ENCODE data around the gene LY6G6D. TPM values are rescaled to one million over a fixed set of nuclear protein-coding genes. Genes with fewer than 3 reads are reported as not detected.
A peak's percentile ranks its signal among the peaks of the same experiment; 100 is the strongest.

LY6G6D gene
- total RNA-seq, 4 donors from 2014 or later: not detected

DNA sequence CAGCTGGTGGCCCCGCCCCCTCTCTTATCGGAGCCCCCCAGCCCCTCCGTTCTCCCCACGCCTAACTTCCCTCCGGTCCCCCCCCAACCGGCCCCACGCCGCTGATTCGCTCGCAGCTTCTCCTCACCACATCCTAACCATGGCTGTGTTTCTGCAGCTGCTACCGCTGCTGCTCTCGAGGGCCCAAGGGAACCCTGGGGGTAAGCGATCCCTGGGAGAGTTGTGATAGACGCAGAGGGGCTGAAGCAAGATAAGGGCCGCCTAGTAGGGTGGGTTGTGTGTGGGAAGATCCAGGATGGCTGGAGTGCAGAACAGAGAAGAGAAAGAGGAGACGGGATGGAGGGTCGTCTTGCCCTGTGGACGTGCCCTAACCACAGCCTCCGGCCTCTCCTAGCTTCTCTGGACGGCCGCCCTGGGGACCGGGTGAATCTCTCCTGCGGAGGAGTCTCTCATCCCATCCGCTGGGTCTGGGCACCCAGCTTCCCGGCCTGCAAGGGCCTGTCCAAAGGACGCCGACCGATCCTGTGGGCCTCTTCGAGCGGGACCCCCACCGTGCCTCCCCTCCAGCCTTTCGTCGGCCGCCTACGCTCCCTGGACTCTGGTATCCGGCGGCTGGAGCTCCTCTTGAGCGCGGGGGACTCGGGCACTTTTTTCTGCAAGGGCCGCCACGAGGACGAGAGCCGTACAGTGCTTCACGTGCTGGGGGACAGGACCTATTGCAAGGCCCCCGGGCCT is 8.3 kb downstream of the LY6G6D start, which contains the start of gene MPIG6B:
TSS of gene MPIG6B (plus strand) at position 129 of the 735 bp plus-strand sequence. CDS start at position 140, 11 bp downstream.
- in situ Hi-C loops (cut with MboI; ENCODE audit: low pct_ligation_motif_present in 1 of 4, low pct_unique_long_range_greater_than_20kb in 1 of 4, low sequenced_read_pairs in 3 of 4) (no loop called here), intact Hi-C loops (cut with DNase I; ENCODE audit: low total_unique reads) (no loop called here)
- WGBS, 2 donors (ENCODE audit: low coverage in 1 of 2): 77% methylated on average over 46 of the region's 46 CpGs; no CpG with 5 or more reads in 1 of the 2 donors
- no peak within 1 kb of the TSS for H3K4me3 ChIP-seq
- no peak within 1 kb of the TSS for H3K27ac ChIP-seq
- DNase-seq: no peak
- H3K36me3 ChIP-seq: no peaks in the 10 kb centered on the region
- H3K27me3 ChIP-seq: no peaks in the 10 kb centered on the region
- TF ChIP-seq POLR2A (IDR thresholded peaks at IDR 0.05): no peak
- TF ChIP-seq EP300 (IDR thresholded peaks at IDR 0.05; ENCODE audit: low read depth): no peak
- TF ChIP-seq, protein P1, sequence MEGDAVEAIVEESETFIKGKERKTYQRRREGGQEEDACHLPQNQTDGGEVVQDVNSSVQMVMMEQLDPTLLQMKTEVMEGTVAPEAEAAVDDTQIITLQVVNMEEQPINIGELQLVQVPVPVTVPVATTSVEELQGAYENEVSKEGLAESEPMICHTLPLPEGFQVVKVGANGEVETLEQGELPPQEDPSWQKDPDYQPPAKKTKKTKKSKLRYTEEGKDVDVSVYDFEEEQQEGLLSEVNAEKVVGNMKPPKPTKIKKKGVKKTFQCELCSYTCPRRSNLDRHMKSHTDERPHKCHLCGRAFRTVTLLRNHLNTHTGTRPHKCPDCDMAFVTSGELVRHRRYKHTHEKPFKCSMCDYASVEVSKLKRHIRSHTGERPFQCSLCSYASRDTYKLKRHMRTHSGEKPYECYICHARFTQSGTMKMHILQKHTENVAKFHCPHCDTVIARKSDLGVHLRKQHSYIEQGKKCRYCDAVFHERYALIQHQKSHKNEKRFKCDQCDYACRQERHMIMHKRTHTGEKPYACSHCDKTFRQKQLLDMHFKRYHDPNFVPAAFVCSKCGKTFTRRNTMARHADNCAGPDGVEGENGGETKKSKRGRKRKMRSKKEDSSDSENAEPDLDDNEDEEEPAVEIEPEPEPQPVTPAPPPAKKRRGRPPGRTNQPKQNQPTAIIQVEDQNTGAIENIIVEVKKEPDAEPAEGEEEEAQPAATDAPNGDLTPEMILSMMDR (IDR thresholded peaks at IDR 0.05): no peak
- no peak for TF ChIP-seq POLR2AphosphoS5 (IDR thresholded peaks at IDR 0.05)
- no peaks in the 10 kb centered on the region for H3K9me3 ChIP-seq
- peaks cover 11 to 35% (median 25%) of the 10 kb centered on the region in 4 donors for H3K4me1 ChIP-seq

DNA sequence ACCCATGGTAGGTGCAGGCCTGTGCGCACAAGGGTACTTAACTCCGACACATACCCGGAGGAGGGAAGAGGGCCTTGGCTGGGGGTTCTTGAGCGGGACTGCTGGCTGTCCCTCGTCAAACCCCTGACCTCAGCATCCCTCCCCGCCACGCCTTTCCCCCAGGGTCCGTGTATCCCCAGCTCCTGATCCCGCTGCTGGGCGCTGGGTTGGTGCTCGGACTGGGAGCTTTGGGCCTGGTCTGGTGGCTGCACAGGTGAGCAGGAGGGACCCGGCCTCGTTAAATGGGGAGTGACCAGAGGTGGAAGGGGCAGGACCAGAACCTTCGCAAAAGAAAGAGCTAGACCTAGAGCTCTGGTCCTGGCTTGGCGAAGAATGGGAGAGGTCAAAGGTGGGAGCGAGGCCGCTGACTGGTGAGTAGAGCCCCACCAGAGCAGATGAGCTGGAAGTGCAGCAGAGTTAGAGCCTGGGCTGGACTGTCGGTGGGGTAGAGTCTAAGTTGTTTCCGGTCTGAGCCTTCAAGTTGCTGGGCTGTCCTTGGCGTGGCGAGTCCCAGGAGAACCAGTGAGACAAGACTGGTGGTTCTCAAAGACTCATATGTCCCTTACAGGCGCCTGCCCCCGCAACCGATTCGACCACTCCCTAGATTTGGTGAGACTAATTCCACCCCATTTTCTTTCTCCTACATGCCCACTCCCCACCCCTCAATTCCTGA is 9.0 kb downstream of the LY6G6D start:
- no peaks in the 10 kb centered on the region for H3K9me3 ChIP-seq
- no peak for DNase-seq
- WGBS, 2 donors (ENCODE audit: low coverage in 1 of 2): 89% methylated on average over 24 of the region's 25 CpGs; no CpG with 5 or more reads in 1 of the 2 donors
- in situ Hi-C loops (cut with MboI; ENCODE audit: low pct_ligation_motif_present in 1 of 4, low pct_unique_long_range_greater_than_20kb in 1 of 4, low sequenced_read_pairs in 3 of 4) (no loop called here), intact Hi-C loops (cut with DNase I; ENCODE audit: low total_unique reads) (no loop called here)
- no peak overlapping the region for H3K27ac ChIP-seq
- no peak overlapping the region for H3K4me3 ChIP-seq
- peaks cover 14 to 36% (median 25%) of the 10 kb centered on the region in 4 donors for H3K4me1 ChIP-seq
- TF ChIP-seq, protein P1 (IDR thresholded peaks at IDR 0.05): no peak
- TF ChIP-seq EP300 (IDR thresholded peaks at IDR 0.05; ENCODE audit: low read depth): no peak
- TF ChIP-seq POLR2A (IDR thresholded peaks at IDR 0.05): no peak
- peak in 1 of 3 donors; percentile 18 for TF ChIP-seq POLR2AphosphoS5 (IDR thresholded peaks at IDR 0.05)
- no peaks in the 10 kb centered on the region for H3K36me3 ChIP-seq
- H3K27me3 ChIP-seq: no peaks in the 10 kb centered on the region

DNA sequence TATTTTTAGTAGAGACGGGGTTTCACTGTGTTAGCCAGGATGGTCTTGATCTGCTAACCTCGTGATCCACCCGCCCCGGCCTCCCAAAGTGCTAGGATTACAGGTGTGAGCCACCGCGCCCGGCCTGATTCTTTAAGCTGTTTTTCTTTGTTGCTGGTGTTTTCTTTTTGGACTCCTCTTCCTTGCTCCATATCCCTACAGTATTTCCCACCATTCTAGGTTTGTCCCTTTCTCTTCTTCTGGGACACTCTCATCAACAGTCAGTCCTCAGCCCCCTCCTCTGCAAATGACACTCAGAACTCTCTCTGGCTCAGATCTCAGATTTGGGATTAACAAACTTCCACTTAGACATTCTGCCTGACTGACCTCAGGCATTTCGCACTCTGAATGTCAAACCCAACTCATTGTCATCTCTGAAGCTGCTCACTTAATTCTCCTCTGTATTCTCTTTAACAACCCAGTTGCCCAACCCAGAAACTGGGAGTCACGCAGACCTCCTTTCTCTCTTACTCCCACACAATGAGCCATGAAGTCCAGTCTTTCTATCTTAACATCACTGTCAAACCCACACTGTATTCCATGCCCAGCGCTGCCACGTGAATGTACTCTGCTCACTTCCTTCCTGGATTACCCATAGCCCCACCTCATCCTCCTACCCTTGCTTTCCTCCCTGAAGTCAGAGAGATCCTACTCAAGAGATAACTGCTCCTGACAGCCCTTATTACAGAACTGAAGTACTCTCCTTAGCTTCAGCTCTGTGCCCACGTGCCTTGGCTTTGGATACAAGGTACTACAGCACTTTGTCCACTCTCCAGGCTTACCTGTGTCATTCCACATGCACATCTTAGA is 10.6 kb downstream of the LY6G6D start:
- no peak for DNase-seq
- intact Hi-C loops (cut with DNase I; ENCODE audit: low total_unique reads) (loop anchor here (5.0 kb wide), 1 partner anchor 107 kb away; no protein-coding TSS in a partner anchor), in situ Hi-C loops (cut with MboI; ENCODE audit: low pct_ligation_motif_present in 1 of 4, low pct_unique_long_range_greater_than_20kb in 1 of 4, low sequenced_read_pairs in 3 of 4) (no loop called here)
- 68 to 88% methylated on average over 4 to 12 of the region's 12 CpGs for WGBS, 2 donors (ENCODE audit: low coverage in 1 of 2)
- H3K4me1 ChIP-seq: peaks cover 14 to 43% (median 30%) of the 10 kb centered on the region in 4 donors
- TF ChIP-seq POLR2AphosphoS5 (IDR thresholded peaks at IDR 0.05) (no peak), EP300 (IDR thresholded peaks at IDR 0.05; ENCODE audit: low read depth) (no peak), POLR2A (IDR thresholded peaks at IDR 0.05) (no peak)
- TF ChIP-seq, protein P1 (IDR thresholded peaks at IDR 0.05): no peak
- H3K27ac ChIP-seq: peak overlapping the region in 3 of 4 donors; percentile 94 to 99 (median 94)
- no peaks in the 10 kb centered on the region for H3K27me3 ChIP-seq
- H3K36me3 ChIP-seq: no peaks in the 10 kb centered on the region
- no peak overlapping the region for H3K4me3 ChIP-seq
- H3K9me3 ChIP-seq: no peaks in the 10 kb centered on the region

Data from transverse colon (tissue), 4 donors.